ENCODE measurements around the gene E2F4.

Gene E2F4

GRCh38 chr16:67229906-67230808 lies 38.2 kb downstream of the E2F4 start:
- TF ChIP-seq ZFX (IDR thresholded peaks at IDR 0.05) (no peak), CTCF (conservative IDR thresholded peaks at IDR 0.05) (no peak)
- H3K27ac ChIP-seq: no peak overlapping the region

- no peak overlapping the region for H3K27ac ChIP-seq
These were observed 39.1 kb downstream of the E2F4 start for GRCh38 chr16:67230809-67231660.

GRCh38 chr16:67233596-67233995 lies 41.6 kb downstream of the E2F4 start:
- TF ChIP-seq ZFX (IDR thresholded peaks at IDR 0.05): no peak
- no peak for TF ChIP-seq CTCF (conservative IDR thresholded peaks at IDR 0.05)
- H3K27ac ChIP-seq: no peak overlapping the region

More at GRCh38 chr16:67230809-67231660, 39.1 kb downstream of the E2F4 start:
- TF ChIP-seq CTCF (conservative IDR thresholded peaks at IDR 0.05) (no peak), ZFX (IDR thresholded peaks at IDR 0.05) (no peak)

- no peak overlapping the region for H3K27ac ChIP-seq
- TF ChIP-seq CTCF (conservative IDR thresholded peaks at IDR 0.05) (no peak), ZFX (IDR thresholded peaks at IDR 0.05) (no peak)
These were observed 42.2 kb downstream of the E2F4 start for GRCh38 chr16:67234180-67234597.

GRCh38 chr16:67235816-67236562 lies 44.0 kb downstream of the E2F4 start:
- TF ChIP-seq ZFX (IDR thresholded peaks at IDR 0.05): no peak
- no peak for TF ChIP-seq CTCF (conservative IDR thresholded peaks at IDR 0.05)
- no peak overlapping the region for H3K27ac ChIP-seq

GRCh38 chr16:67236563-67237395 lies 44.8 kb downstream of the E2F4 start:
- H3K27ac ChIP-seq: no peak overlapping the region
- TF ChIP-seq ZFX (IDR thresholded peaks at IDR 0.05) (no peak), CTCF (conservative IDR thresholded peaks at IDR 0.05) (no peak)
